HG02885 (cell line): ENCODE measurements around the gene IFNLR1.
A peak's percentile ranks its signal among the peaks of the same experiment; 100 is the strongest.
"Not testable (repeated sequence)": the region's sequence is repeated elsewhere in the genome, so short reads cannot be mapped to it uniquely, and the experiment has no call there.

Experiments used
- ATAC-seq: cut with Tn5 transposase; IDR thresholded peaks from one replicate; pipeline ENCODE4 v1.9.1; 2021; ENCODE audit warnings: mild to moderate bottlenecking; ENCODE audit not compliant: unreplicated experiment, poor library complexity

Gene IFNLR1

GRCh38 chr1:24186993-24187790 lies at the start of gene IFNLR1:
IFNLR1 (minus strand) TSS chr1:24187289; CDS start chr1:24187248, 41 bp downstream.
- peak; percentile 59 for ATAC-seq

GRCh38 chr1:24235921-24236788 lies 49.1 kb upstream of the IFNLR1 start:
- ATAC-seq, result peak; percentile 53

- ATAC-seq, result no peak
Measured at GRCh38 chr1:24233684-24234600, 46.9 kb upstream of the IFNLR1 start.

GRCh38 chr1:24231701-24232100 lies 44.6 kb upstream of the IFNLR1 start:
- no peak for ATAC-seq

- ATAC-seq, result peak; percentile 64
Measured at GRCh38 chr1:24228311-24228710, 41.2 kb upstream of the IFNLR1 start.

- ATAC-seq, result no peak
Measured at GRCh38 chr1:24226749-24227148, 39.7 kb upstream of the IFNLR1 start.

- no peak for ATAC-seq
Measured at GRCh38 chr1:24224761-24225160, 37.7 kb upstream of the IFNLR1 start.

GRCh38 chr1:24224086-24224485 lies 37.0 kb upstream of the IFNLR1 start:
- ATAC-seq, result no peak

- ATAC-seq, result no peak
Measured at GRCh38 chr1:24222793-24223192, 35.7 kb upstream of the IFNLR1 start.

- ATAC-seq, result no peak
Measured at GRCh38 chr1:24222008-24222605, 35.0 kb upstream of the IFNLR1 start.

GRCh38 chr1:24221246-24221645 lies 34.2 kb upstream of the IFNLR1 start:
- no peak for ATAC-seq

- ATAC-seq, result no peak
Measured at GRCh38 chr1:24216276-24217074, 29.4 kb upstream of the IFNLR1 start.

GRCh38 chr1:24215226-24215814 lies 28.2 kb upstream of the IFNLR1 start:
- no peak for ATAC-seq

- ATAC-seq, result no peak
Measured at GRCh38 chr1:24212376-24212775, 25.3 kb upstream of the IFNLR1 start.

GRCh38 chr1:24210195-24210627 lies 23.1 kb upstream of the IFNLR1 start:
- no peak for ATAC-seq

- no peak for ATAC-seq
Measured at GRCh38 chr1:24209097-24209496, 22.0 kb upstream of the IFNLR1 start.

- ATAC-seq, result no peak
Measured at GRCh38 chr1:24207709-24208108, 20.6 kb upstream of the IFNLR1 start.

- not testable (repeated sequence) for ATAC-seq
Measured at GRCh38 chr1:24207395-24207687, 20.3 kb upstream of the IFNLR1 start.
